GM23248 (cell line): ENCODE measurements around the gene FLT1. TPM values are rescaled to one million over a fixed set of nuclear protein-coding genes. Genes with fewer than 3 reads are reported as not detected.
A peak's percentile ranks its signal among the peaks of the same experiment; 100 is the strongest.

Source experiments
- DNase-seq: peaks from one replicate; pipeline ENCODE4 v3.0.0-alpha.2; 2015
- H2AFZ ChIP-seq: fragments of 200-600 bp; sonication (generic); 2 replicates; pipeline ENCODE4 v1.6.1; 2016; ENCODE audit warnings: antibody characterized with exemption
- H3F3A ChIP-seq: fragments of 200-600 bp; sonication (generic); 2 replicates; pipeline ENCODE4 v1.6.1; 2016; ENCODE audit warnings: mild to moderate bottlenecking, antibody characterized with exemption, mixed run types; ENCODE audit not compliant: insufficient read depth
- H3K27ac ChIP-seq: fragments of 200-600 bp; sonication (generic); 2 replicates; pipeline ENCODE4 v1.5.1; 2016; ENCODE audit warnings: mild to moderate bottlenecking
- H3K27me3 ChIP-seq: fragments of 200-600 bp; sonication (generic); replicated peaks from 2 replicates; pipeline ENCODE4 v1.6.1; 2016; ENCODE audit warnings: mild to moderate bottlenecking; ENCODE audit not compliant: insufficient read depth
- H3K36me3 ChIP-seq: fragments of 200-600 bp; sonication (generic); 2 replicates; pipeline ENCODE4 v1.6.1; 2016; ENCODE audit warnings: low read depth, mild to moderate bottlenecking
- H3K4me1 ChIP-seq: fragments of 200-600 bp; sonication (generic); 2 replicates; pipeline ENCODE4 v1.6.1; 2016; ENCODE audit warnings: mild to moderate bottlenecking; ENCODE audit not compliant: insufficient read depth
- H3K4me2 ChIP-seq: fragments of 200-600 bp; sonication (generic); one replicate; pipeline ENCODE4 v1.6.1; 2016; ENCODE audit warnings: mild to moderate bottlenecking; ENCODE audit not compliant: unreplicated experiment
- H3K4me3 ChIP-seq: fragments of 200-600 bp; sonication (generic); 2 replicates; pipeline ENCODE4 v1.5.1; 2016; ENCODE audit warnings: mild to moderate bottlenecking
- H3K79me2 ChIP-seq: fragments of 200-600 bp; sonication (generic); 2 replicates; pipeline ENCODE4 v1.6.1; 2016; ENCODE audit warnings: mild to moderate bottlenecking; ENCODE audit not compliant: insufficient read depth
- H3K9ac ChIP-seq: fragments of 200-600 bp; sonication (generic); 2 replicates; pipeline ENCODE4 v1.6.1; 2016; ENCODE audit warnings: mild to moderate bottlenecking
- H3K9me2 ChIP-seq: fragments of 200-600 bp; sonication (generic); 2 replicates; pipeline ENCODE4 v1.6.1; 2016; ENCODE audit warnings: mixed run types, mild to moderate bottlenecking, moderate library complexity; ENCODE audit not compliant: insufficient read depth
- H3K9me3 ChIP-seq: fragments of 200-600 bp; sonication (generic); one replicate; pipeline ENCODE4 v1.6.1; 2017; ENCODE audit warnings: low read depth
- H4K20me1 ChIP-seq: fragments of 200-600 bp; sonication (generic); 2 replicates; pipeline ENCODE4 v1.6.0; 2016; ENCODE audit not compliant: insufficient read depth
- EZH2 ChIP-seq: fragments of 200-600 bp; sonication (generic); IDR thresholded peaks from 2 replicates; pipeline ENCODE4 v1.6.1; 2018; ENCODE audit warnings: antibody characterized with exemption, mild to moderate bottlenecking; ENCODE audit not compliant: insufficient read depth, poor library complexity, severe bottlenecking
- EZH2phosphoT487 ChIP-seq: fragments of 200-600 bp; sonication (generic); IDR thresholded peaks from 2 replicates; pipeline ENCODE4 v1.6.1; 2018; ENCODE audit warnings: antibody characterized with exemption, moderate library complexity, mild to moderate bottlenecking, low read depth; ENCODE audit not compliant: insufficient read depth
- WGBS, 2 experiments: methylation state at CpG; one replicate each; pipeline ENCODE4 v1.1.6; 2015 to 2017; ENCODE audit warnings: low lambda C conversion rate in 2 of 2, low coverage in 1 of 2; ENCODE audit errors: missing lambda C conversion rate in 2 of 2; 5-methylcytosine and 5-hydroxymethylcytosine counted together
- in situ Hi-C: fragments of 300-500 bp; cut with MboI; formaldehyde crosslinking; loops from 2 replicates; pipeline ENCODE4 v1.15.0; 2020
- polyA plus RNA-seq: library from polyadenylated mRNA; unstranded; fragments of >200 nt; fragmentation: Nextera tagmentation; extraction: Ambion mirVana; gene quantifications from 2 replicates; pipeline ENCODE4 v1.2.1, GENCODE V29; 2016
- total RNA-seq: library from RNA; depleted of rRNA; stranded (reverse); fragments of >200 nt; shearing (Covaris generic); gene quantifications from 2 replicates; pipeline ENCODE4 v1.2.3, GENCODE V29; 2014

Gene FLT1
- total and polyA plus RNA-seq, 2 experiments from 2014 or later = 12.9 to 18.6 TPM

DNA sequence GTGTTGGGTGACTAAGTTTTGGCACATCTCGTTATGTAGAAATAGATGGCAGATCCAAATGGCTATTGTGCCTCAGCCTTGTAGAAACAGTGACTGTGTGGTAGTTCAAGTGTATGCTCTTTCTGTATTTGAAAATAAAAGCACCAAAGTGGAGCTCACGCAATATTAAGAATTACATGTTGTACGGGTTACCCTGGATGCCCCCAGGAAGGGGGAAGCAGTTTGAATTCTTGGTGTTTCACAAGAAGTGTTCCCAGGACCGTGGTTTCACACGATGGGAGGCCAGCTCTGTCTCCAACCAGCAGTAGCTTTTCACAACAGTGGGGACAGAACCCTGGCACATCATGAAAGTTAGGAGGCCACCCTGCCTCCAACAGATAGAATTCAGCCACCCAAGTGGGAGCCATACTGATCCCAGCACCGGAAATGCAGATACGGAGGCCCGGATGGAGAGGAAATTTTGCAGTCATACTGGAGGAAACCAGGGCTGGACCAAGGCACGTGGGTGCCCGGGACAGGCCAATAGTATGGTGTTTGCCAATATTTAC lies 8.9 kb downstream of the FLT1 start:
- in situ Hi-C loops = no loop called here
- TF ChIP-seq EZH2phosphoT487 (no peak), EZH2 (no peak)
- H3K79me2 ChIP-seq = peaks cover 6% of the 10 kb centered on the region; the same call in 1 of the 2 replicates
- no peak overlapping the region for H3K4me2 ChIP-seq
- H2AFZ ChIP-seq = no peak overlapping the region
- H3K4me3 ChIP-seq = no peak overlapping the region
- DNase-seq = no peak
- no peak overlapping the region for H3K9ac ChIP-seq
- WGBS, 2 experiments = 78 to 84% methylated on average over 10 of the region's 10 CpGs
- no peaks in the 10 kb centered on the region for H3K27me3 ChIP-seq
- H3K4me1 ChIP-seq = no peaks in the 10 kb centered on the region
- no peaks in the 10 kb centered on the region for H3K9me3 ChIP-seq
- no peaks in the 10 kb centered on the region for H3K9me2 ChIP-seq
- H3K27ac ChIP-seq = no peak overlapping the region
- no peaks in the 10 kb centered on the region for H3K36me3 ChIP-seq
- no peaks in the 10 kb centered on the region for H4K20me1 ChIP-seq
- H3F3A ChIP-seq = no peaks in the 10 kb centered on the region

DNA sequence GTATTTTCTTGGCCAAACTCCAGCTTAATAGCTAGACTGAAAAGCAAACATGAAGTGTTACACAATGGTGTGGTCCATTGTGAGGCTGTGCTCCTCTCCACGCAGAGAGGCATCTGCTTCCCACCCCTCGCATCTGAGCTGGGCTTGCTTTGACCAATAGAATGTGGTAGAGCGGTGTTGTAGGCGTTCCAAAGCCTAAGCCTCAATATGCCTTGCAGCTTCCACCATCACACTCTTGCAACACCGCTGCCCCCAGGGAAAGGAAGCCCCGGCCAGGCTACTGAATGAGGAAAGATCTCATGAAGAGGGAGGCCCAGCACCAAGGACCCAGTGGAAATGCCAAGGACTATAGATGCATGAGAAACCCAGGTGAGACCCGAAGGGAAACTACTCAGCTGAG lies 9.4 kb downstream of the FLT1 start:
- Histone ChIP-seq H2AFZ (no peak overlapping the region), H3K4me1 (no peaks in the 10 kb centered on the region), H4K20me1 (no peaks in the 10 kb centered on the region), H3K9ac (no peak overlapping the region), H3K4me3 (no peak overlapping the region), H3K27ac (no peak overlapping the region), H3K9me3 (no peaks in the 10 kb centered on the region), H3K27me3 (no peaks in the 10 kb centered on the region), H3K4me2 (no peak overlapping the region), H3K79me2 (0 out of 2 replicates have a peak, but pooled peaks cover 6% of the 10 kb centered on the region), H3K9me2 (no peaks in the 10 kb centered on the region), H3K36me3 (no peaks in the 10 kb centered on the region), H3F3A (no peaks in the 10 kb centered on the region)
- no peak for DNase-seq
- no peak for TF ChIP-seq EZH2phosphoT487
- TF ChIP-seq EZH2 = no peak
- 83 to 88% methylated on average over 7 of the region's 7 CpGs for WGBS, 2 experiments
- in situ Hi-C loops = no loop called here

DNA sequence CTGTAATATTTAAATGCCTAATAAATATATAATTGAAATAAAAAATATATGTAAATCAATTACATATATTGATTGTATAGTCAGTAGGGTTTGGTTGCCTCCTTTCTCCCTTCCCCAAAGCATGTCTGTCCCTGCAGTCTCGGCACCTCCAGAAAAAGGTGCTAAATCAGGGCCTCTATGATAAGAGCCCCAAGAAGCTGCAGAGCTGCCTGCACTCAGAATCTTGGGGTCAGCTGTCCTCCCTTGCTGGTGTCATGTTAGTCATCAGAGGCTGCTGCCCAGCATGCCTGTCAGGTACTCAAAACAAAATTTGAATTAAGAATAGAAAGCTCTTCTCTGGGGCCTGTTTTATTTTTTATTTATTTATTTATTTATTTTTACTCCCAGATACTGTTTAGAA lies 9.8 kb downstream of the FLT1 start:
- H3K36me3 ChIP-seq = no peaks in the 10 kb centered on the region

DNA sequence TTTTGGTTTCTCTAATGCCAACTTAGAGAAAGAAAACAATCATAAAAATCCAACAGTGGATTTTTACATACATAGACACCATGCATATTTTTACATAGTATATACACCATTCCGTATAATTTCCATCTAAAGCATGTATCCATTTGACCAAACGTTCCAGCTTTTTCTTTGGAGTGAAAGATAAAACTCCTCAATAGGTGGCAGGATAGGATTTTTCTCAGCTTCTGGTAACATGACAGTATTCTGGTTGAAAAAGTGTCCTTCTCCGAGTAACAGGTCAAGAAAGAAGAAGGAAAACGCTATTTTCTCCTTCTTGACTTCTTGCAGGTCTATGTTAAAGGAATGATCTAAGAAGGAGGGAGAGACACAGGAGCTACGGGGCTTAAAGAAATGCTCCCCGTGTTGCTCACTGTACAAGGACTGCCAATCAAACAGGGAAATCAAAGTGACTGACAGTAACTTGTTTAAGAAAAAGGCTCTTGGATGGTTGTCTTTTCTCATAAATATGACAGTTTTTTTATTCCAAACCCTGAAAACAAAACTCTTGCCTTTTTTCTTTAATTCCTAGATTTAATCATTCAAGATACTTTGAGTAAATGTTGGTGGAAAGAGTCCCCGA lies 11.5 kb downstream of the FLT1 start:
- H3K9me2 ChIP-seq = no peaks in the 10 kb centered on the region
- peaks cover 10% of the 10 kb centered on the region for H3K4me1 ChIP-seq
- H3K36me3 ChIP-seq = no peaks in the 10 kb centered on the region
- H3K9ac ChIP-seq = no peak overlapping the region
- H3K27me3 ChIP-seq = no peaks in the 10 kb centered on the region
- no peak overlapping the region for H3K4me3 ChIP-seq
- 0 out of 2 replicates have a peak, but pooled peaks cover 5% of the 10 kb centered on the region for H3K79me2 ChIP-seq
- no peak for TF ChIP-seq EZH2
- H3K27ac ChIP-seq = no peak overlapping the region
- H3K4me2 ChIP-seq = no peak overlapping the region
- peaks cover 10% of the 10 kb centered on the region for H3F3A ChIP-seq
- no peaks in the 10 kb centered on the region for H3K9me3 ChIP-seq
- in situ Hi-C loops = no loop called here
- no peak overlapping the region for H2AFZ ChIP-seq
- no peaks in the 10 kb centered on the region for H4K20me1 ChIP-seq
- 79 to 83% methylated on average over 7 of the region's 7 CpGs for WGBS, 2 experiments
- no peak for DNase-seq

More for the DNA sequence above, 9.8 kb downstream of the FLT1 start:
- Histone ChIP-seq H3K4me3 (no peak overlapping the region), H3K27ac (no peak overlapping the region), H4K20me1 (no peaks in the 10 kb centered on the region), H3K27me3 (no peaks in the 10 kb centered on the region), H3K9me3 (no peaks in the 10 kb centered on the region), H3K4me2 (no peak overlapping the region), H3F3A (no peaks in the 10 kb centered on the region), H2AFZ (no peak overlapping the region), H3K9me2 (no peaks in the 10 kb centered on the region), H3K9ac (no peak overlapping the region), H3K4me1 (no peaks in the 10 kb centered on the region), H3K79me2 (0 out of 2 replicates have a peak, but pooled peaks cover 6% of the 10 kb centered on the region)
- in situ Hi-C loops = no loop called here
- WGBS, 2 experiments = 94 to 100% methylated on average over 1 of the region's 1 CpG
- no peak for TF ChIP-seq EZH2phosphoT487
- no peak for TF ChIP-seq EZH2
- no peak for DNase-seq

DNA sequence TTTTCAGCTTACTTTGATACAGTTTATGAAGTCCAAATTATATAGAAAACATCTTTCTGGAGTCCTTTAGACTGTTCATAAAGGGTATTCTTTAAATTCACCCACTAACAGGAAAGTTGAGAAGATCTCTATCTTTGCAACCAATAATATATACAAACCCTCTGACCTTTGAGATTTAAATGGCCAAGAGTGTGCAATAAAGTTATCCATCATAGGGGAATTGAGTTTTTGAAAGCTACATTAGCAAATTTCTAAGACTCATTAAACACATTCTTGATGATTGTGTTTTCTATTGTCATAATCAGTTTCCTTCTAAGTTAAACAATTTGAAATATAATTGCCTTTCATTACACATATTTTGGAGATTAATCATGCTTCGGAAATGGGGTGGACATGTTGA lies 15.9 kb downstream of the FLT1 start:
- Histone ChIP-seq H3K36me3 (no peaks in the 10 kb centered on the region), H3K9me3 (no peaks in the 10 kb centered on the region), H3K27ac (no peak overlapping the region), H3K79me2 (no peaks in the 10 kb centered on the region), H2AFZ (no peak overlapping the region), H3K9ac (no peak overlapping the region), H3K9me2 (no peaks in the 10 kb centered on the region), H3K27me3 (no peaks in the 10 kb centered on the region), H3F3A (peaks cover 49% of the 10 kb centered on the region), H3K4me2 (peak overlapping the region; percentile 41), H4K20me1 (no peaks in the 10 kb centered on the region), H3K4me3 (no peak overlapping the region), H3K4me1 (peaks cover 54% of the 10 kb centered on the region)
- WGBS, 2 experiments = 74 to 89% methylated on average over 1 of the region's 1 CpG
- no peak for DNase-seq
- in situ Hi-C loops = no loop called here
- no peak for TF ChIP-seq EZH2phosphoT487
- TF ChIP-seq EZH2 = no peak
